ENCODE data around the gene RAMACL. TPM values are rescaled to one million over a fixed set of nuclear protein-coding genes. Genes with fewer than 3 reads are reported as not detected.
"Not testable (repeated sequence)": the region's sequence is repeated elsewhere in the genome, so short reads cannot be mapped to it uniquely, and the experiment has no call there.

The RAMACL gene
- total and polyA plus RNA-seq, 2 donors (not counting 1 experiment from before 2014, with no cell fraction given), result 2.7 TPM; not detected in 1

DNA sequence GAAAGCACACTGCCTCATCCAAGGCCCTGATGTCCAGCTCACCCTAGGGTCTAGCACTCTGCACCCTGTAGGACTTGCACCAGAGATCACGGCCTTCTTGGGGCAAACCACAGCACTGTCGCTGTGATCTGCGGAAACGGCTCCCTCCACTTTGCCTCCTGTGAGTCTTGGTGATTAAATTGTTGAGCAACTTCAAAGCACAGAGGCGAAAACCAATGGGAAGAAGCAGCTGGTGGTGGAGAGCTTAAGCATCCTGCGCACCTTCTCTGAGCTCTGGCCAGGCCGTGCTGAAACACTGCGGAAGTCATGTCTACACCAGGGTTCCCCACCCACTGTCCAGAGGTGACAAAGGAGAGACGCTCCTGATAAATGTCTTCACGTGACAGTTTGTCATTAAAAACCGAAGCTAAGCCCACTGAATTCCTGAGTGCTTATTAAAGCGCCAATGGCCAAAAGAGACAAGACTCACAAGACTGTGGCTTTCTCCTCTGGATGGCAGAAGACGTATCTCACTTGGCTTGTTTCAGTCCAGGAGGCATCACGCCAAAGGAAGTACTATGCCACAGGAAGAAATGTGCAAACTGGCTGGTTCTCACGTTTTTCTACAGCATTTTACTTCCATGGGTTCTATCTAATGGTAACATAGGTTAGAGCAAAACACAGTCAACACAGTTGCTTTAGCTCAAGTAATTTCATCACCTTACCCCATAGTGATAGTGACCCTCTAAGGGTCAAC, 3.1 kb downstream of the RAMACL start:
- no peak overlapping the region for H3K4me3 Mint-ChIP-seq
- no peaks in the 10 kb centered on the region for H3K9me3 Mint-ChIP-seq (ENCODE audit: insufficient read depth)
- Histone ChIP-seq H2AFZ (ENCODE audit: insufficient read depth, low read depth, low read length, poor library complexity, severe bottlenecking) (no peak overlapping the region), H4K20me1 (ENCODE audit: control insufficient read depth, insufficient read depth, low read length, poor library complexity, severe bottlenecking) (no peaks in the 10 kb centered on the region), H3K27me3 (replicated peaks in 1 of 4; ENCODE audit: control extremely low read depth in 1 of 4, control insufficient read depth in 3 of 4, insufficient read depth in 4 of 4, low read length in 3 of 4) (no peaks in the 10 kb centered on the region), H3K9me3 (ENCODE audit: control extremely low read depth in 1 of 3, control insufficient read depth in 2 of 3, insufficient read depth in 1 of 3, low read length in 2 of 3) (peaks cover 0 to 3% (median 0%) of the 10 kb centered on the region in 3 donors), H3K4me2 (replicated peaks; ENCODE audit: low read depth, low read length, poor library complexity, severe bottlenecking) (no peak overlapping the region), H3K4me1 (ENCODE audit: control insufficient read depth in 2 of 2, insufficient read depth in 2 of 2, low read length in 2 of 2) (peaks cover 15 to 20% of the 10 kb centered on the region in 2 donors), H3K79me2 (ENCODE audit: control insufficient read depth, insufficient read depth, low read length) (peaks cover 5% of the 10 kb centered on the region), H3K36me3 (replicated peaks in 1 of 2; ENCODE audit: control extremely low read depth in 1 of 2, control insufficient read depth in 1 of 2, extremely low read depth in 1 of 2, insufficient read depth in 2 of 2, low read length in 1 of 2) (no peaks in the 10 kb centered on the region), H3K9ac (ENCODE audit: low read length) (no peak overlapping the region), H3K4me3 (ENCODE audit: control extremely low read depth in 1 of 5, extremely low read depth in 1 of 5, insufficient read depth in 1 of 5, low read depth in 2 of 5, low read length in 4 of 5) (no peak overlapping the region), H3K27ac (ENCODE audit: low read length in 2 of 2) (no peak overlapping the region)
- no peak for DNase-seq
- CTCF ChIA-PET, result interaction anchor here (0.8 kb wide), 1 partner anchor 127 kb away, joined by 3 read pairs; no protein-coding TSS in a partner anchor
- H3K27me3 Mint-ChIP-seq, result no peaks in the 10 kb centered on the region
- POLR2A ChIA-PET, result no interaction called here
- 63% methylated on average over 12 of the region's 15 CpGs for WGBS (ENCODE audit: insufficient coverage)
- no peak for TF ChIP-seq EZH2 (IDR thresholded peaks at IDR 0.05; ENCODE audit: borderline replicate concordance, insufficient read depth, low read depth, low read length, poor library complexity, severe bottlenecking)
- TF ChIP-seq, protein P1, sequence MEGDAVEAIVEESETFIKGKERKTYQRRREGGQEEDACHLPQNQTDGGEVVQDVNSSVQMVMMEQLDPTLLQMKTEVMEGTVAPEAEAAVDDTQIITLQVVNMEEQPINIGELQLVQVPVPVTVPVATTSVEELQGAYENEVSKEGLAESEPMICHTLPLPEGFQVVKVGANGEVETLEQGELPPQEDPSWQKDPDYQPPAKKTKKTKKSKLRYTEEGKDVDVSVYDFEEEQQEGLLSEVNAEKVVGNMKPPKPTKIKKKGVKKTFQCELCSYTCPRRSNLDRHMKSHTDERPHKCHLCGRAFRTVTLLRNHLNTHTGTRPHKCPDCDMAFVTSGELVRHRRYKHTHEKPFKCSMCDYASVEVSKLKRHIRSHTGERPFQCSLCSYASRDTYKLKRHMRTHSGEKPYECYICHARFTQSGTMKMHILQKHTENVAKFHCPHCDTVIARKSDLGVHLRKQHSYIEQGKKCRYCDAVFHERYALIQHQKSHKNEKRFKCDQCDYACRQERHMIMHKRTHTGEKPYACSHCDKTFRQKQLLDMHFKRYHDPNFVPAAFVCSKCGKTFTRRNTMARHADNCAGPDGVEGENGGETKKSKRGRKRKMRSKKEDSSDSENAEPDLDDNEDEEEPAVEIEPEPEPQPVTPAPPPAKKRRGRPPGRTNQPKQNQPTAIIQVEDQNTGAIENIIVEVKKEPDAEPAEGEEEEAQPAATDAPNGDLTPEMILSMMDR (IDR thresholded peaks at IDR 0.05), result no peak
- intact Hi-C loops (cut with micrococcal nuclease), result no loop called here
- H3K27ac Mint-ChIP-seq, result no peak overlapping the region
- ATAC-seq (ENCODE audit: low read depth), result no peak
- peaks cover 18% of the 10 kb centered on the region for H3K4me1 Mint-ChIP-seq

DNA sequence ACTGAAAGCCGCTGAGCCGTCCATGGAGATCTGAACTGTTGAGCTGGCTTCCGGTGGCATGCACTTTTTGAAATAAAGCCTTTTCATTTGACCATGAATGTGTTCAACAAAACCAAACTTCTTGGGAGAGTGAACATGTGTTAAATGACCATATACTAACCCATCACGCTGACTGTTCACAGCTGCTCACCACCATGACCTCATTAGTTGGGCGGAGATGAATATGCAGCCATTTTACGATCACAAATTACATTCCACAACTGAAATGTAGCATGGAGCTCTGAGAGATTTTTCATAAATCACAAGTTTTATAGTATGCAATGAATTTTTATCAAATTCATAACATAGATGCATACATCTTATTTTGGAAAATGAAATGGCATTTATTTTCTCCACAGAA, 4.2 kb downstream of the RAMACL start:
- Histone ChIP-seq H3K79me2 (ENCODE audit: control insufficient read depth, insufficient read depth, low read length) (peaks cover 5% of the 10 kb centered on the region), H3K27ac (ENCODE audit: low read length in 2 of 2) (no peak overlapping the region), H2AFZ (ENCODE audit: insufficient read depth, low read depth, low read length, poor library complexity, severe bottlenecking) (no peak overlapping the region), H3K9me3 (ENCODE audit: control extremely low read depth in 1 of 3, control insufficient read depth in 2 of 3, insufficient read depth in 1 of 3, low read length in 2 of 3) (peaks cover 0 to 7% (median 0%) of the 10 kb centered on the region in 3 donors), H3K9ac (ENCODE audit: low read length) (no peak overlapping the region), H3K27me3 (replicated peaks in 1 of 4; ENCODE audit: control extremely low read depth in 1 of 4, control insufficient read depth in 3 of 4, insufficient read depth in 4 of 4, low read length in 3 of 4) (no peaks in the 10 kb centered on the region), H4K20me1 (ENCODE audit: control insufficient read depth, insufficient read depth, low read length, poor library complexity, severe bottlenecking) (no peaks in the 10 kb centered on the region), H3K4me2 (replicated peaks; ENCODE audit: low read depth, low read length, poor library complexity, severe bottlenecking) (no peak overlapping the region), H3K4me3 (ENCODE audit: control extremely low read depth in 1 of 5, extremely low read depth in 1 of 5, insufficient read depth in 1 of 5, low read depth in 2 of 5, low read length in 4 of 5) (no peak overlapping the region), H3K4me1 (ENCODE audit: control insufficient read depth in 2 of 2, insufficient read depth in 2 of 2, low read length in 2 of 2) (peaks cover 6 to 9% of the 10 kb centered on the region in 2 donors), H3K36me3 (replicated peaks in 1 of 2; ENCODE audit: control extremely low read depth in 1 of 2, control insufficient read depth in 1 of 2, extremely low read depth in 1 of 2, insufficient read depth in 2 of 2, low read length in 1 of 2) (no peaks in the 10 kb centered on the region)
- TF ChIP-seq EZH2 (IDR thresholded peaks at IDR 0.05; ENCODE audit: borderline replicate concordance, insufficient read depth, low read depth, low read length, poor library complexity, severe bottlenecking), result no peak
- TF ChIP-seq, protein P1 (IDR thresholded peaks at IDR 0.05), result no peak
- ChIA-PET POLR2A (no interaction called here), CTCF (no interaction called here)
- intact Hi-C loops (cut with micrococcal nuclease), result no loop called here
- peaks cover 3% of the 10 kb centered on the region for H3K9me3 Mint-ChIP-seq (ENCODE audit: insufficient read depth)
- H3K4me1 Mint-ChIP-seq, result peaks cover 7% of the 10 kb centered on the region
- WGBS (ENCODE audit: insufficient coverage), result no CpG with 5 or more reads among the region's 6 CpGs
- no peak for ATAC-seq (ENCODE audit: low read depth)
- H3K4me3 Mint-ChIP-seq, result no peak overlapping the region
- H3K27me3 Mint-ChIP-seq, result no peaks in the 10 kb centered on the region
- no peak for DNase-seq
- no peak overlapping the region for H3K27ac Mint-ChIP-seq

DNA sequence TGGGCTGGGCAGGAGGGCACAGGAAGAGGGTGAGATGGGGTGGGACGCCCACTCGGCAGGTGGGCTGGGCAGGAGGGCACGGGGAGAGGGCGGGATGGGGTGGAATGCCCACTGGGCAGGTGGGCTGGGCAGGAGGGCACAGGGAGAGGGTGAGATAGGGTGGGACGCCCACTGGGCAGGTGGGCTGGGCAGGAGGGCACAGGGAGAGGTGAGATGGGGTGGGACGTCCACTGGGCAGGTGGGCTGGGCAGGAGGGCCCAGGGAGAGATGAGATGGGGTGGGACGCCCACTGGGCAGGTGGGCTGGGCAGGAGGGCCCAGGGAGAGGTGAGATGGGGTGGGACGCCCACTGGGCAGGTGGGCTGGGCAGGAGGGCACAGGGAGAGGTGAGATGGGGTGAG, 4.7 kb downstream of the RAMACL start:
- H4K20me1 ChIP-seq (ENCODE audit: control insufficient read depth, insufficient read depth, low read length, poor library complexity, severe bottlenecking); DNase-seq; H3K4me1 Mint-ChIP-seq; H3K9ac ChIP-seq (ENCODE audit: low read length); H3K79me2 ChIP-seq (ENCODE audit: control insufficient read depth, insufficient read depth, low read length); H3K4me3 ChIP-seq (ENCODE audit: control extremely low read depth in 1 of 5, extremely low read depth in 1 of 5, insufficient read depth in 1 of 5, low read depth in 2 of 5, low read length in 4 of 5); H3K9me3 Mint-ChIP-seq (ENCODE audit: insufficient read depth); ATAC-seq (ENCODE audit: low read depth); H3K36me3 ChIP-seq (replicated peaks in 1 of 2; ENCODE audit: control extremely low read depth in 1 of 2, control insufficient read depth in 1 of 2, extremely low read depth in 1 of 2, insufficient read depth in 2 of 2, low read length in 1 of 2); H3K4me3 Mint-ChIP-seq; H3K4me2 ChIP-seq (replicated peaks; ENCODE audit: low read depth, low read length, poor library complexity, severe bottlenecking); H3K27ac Mint-ChIP-seq; H3K27me3 ChIP-seq (replicated peaks in 1 of 4; ENCODE audit: control extremely low read depth in 1 of 4, control insufficient read depth in 3 of 4, insufficient read depth in 4 of 4, low read length in 3 of 4); H3K27ac ChIP-seq (ENCODE audit: low read length in 2 of 2); POLR2A ChIA-PET; H3K27me3 Mint-ChIP-seq; H3K4me1 ChIP-seq (ENCODE audit: control insufficient read depth in 2 of 2, insufficient read depth in 2 of 2, low read length in 2 of 2); intact Hi-C loops (cut with micrococcal nuclease); CTCF ChIA-PET; H2AFZ ChIP-seq (ENCODE audit: insufficient read depth, low read depth, low read length, poor library complexity, severe bottlenecking): not testable (repeated sequence)
- peaks cover 0 to 11% (median 0%) of the 10 kb centered on the region in 3 donors for H3K9me3 ChIP-seq (ENCODE audit: control extremely low read depth in 1 of 3, control insufficient read depth in 2 of 3, insufficient read depth in 1 of 3, low read length in 2 of 3)
- WGBS (ENCODE audit: insufficient coverage), result 97% methylated on average over 8 of the region's 8 CpGs
